SHP77 treated with DMSO at 0.1 percent for 48 hours (cell line): ENCODE results near the gene NRXN2.

Source experiments
- DNase-seq: peaks from one replicate; lab custom pipeline; 2025; lab: John Stamatoyannopoulos, UW

The NRXN2 gene

DNA sequence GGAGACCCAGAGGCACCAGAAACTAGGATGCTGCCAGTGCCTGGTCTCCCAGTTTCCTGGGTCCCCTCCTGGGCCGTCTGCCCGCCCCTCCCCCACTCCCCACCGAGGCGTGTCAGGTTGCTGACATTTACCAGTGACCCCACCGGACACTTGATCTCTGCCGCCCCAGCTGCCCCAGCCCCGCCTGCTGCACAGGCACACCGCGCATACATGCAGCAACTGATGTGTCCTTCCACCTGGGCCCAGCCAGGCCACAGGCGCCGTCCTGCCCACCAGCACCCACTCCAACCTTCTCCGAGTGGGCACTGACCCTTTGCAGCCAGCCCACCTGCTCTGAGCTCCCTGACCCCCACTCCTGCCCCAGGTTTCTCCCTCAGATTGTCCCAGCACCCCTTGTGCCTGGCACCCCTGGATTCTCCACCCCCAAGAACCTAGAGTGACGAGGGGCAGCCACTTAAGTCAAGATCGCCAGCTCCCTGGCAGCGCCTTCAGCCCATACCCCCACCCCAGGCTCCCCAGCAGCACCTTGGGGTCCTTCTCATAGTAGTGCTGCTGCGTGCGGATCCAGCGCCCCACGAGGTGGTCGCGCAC lies 36.2 kb upstream of the NRXN2 start:
- DNase-seq, result no peak

- DNase-seq, result no peak
These were observed 35.5 kb upstream of the NRXN2 start for GRCh38 chr11:64758330-64759079.

DNA sequence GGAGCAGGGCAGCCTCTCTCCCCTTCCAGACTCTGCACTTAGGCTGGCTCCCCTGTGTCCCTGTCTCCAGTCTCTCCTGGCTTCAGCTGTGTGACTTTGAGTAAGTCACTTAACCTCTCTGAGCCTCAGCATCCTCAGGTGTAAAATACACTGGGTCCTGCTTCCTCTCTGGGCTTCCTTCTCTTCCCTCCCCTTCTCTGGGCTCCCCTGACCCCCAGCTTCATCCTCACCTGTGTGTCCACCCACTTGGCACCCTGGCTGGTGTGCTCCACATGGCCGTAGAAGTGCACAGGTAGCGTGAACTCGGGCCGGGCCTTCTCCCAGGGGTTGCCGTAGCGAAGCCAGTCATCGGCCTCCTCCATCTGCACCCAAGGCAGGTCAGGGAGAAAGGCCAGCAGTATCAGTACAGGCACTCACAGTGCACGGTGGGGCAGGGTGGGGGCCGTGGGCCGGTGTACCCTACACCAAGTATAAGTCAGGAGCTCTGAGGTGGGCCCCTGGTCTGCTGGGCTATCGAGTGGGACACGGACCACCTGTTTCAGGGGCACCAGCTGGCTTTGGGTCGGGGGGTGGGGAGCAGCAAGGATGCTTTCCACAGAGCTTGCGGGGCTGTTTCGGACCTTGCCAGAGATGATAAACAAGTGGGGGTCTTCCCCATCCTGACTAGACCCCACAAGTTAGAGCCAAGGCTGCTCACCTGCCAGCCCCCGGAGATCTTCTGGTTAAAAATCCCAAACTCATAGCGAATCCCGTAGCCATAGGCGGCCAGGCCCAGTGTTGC lies 34.7 kb upstream of the NRXN2 start:
- no peak for DNase-seq

DNA sequence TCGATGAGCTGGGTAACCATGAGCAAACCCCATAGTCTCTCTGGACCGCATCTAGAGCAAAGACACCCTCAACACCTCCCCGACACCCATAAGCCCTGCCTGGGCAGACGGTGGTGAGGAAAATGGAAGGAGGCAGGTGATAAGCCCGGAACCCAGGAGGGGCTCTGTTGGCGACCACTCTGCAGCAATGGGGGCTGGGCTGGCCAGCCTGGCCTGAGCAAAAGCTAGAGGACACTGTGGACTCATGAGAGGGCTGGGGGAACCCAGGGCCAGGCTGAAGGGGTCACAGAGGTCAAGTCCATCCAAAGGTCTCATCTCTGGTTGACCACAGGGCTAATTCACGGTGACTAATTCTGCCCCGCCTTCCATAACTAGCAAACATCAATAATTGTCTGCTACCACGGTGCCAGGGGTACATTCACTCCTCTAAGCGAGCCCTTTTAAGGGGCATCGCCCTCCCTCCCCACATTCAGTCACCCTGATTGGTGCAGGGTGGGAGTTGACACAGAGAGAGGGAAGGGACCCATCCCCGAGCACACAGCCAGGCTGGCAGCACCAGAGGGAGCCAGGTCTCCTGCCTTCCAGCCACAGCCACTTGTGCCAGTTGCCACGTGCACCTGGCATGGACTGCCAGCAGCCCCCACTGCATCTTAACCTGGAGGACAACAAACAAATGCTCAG lies 32.8 kb upstream of the NRXN2 start:
- no peak for DNase-seq

- DNase-seq, result no peak
These were observed 32.1 kb upstream of the NRXN2 start for GRCh38 chr11:64754919-64755662.

- DNase-seq, result no peak
These were observed 31.3 kb upstream of the NRXN2 start for GRCh38 chr11:64754124-64754918.

DNA sequence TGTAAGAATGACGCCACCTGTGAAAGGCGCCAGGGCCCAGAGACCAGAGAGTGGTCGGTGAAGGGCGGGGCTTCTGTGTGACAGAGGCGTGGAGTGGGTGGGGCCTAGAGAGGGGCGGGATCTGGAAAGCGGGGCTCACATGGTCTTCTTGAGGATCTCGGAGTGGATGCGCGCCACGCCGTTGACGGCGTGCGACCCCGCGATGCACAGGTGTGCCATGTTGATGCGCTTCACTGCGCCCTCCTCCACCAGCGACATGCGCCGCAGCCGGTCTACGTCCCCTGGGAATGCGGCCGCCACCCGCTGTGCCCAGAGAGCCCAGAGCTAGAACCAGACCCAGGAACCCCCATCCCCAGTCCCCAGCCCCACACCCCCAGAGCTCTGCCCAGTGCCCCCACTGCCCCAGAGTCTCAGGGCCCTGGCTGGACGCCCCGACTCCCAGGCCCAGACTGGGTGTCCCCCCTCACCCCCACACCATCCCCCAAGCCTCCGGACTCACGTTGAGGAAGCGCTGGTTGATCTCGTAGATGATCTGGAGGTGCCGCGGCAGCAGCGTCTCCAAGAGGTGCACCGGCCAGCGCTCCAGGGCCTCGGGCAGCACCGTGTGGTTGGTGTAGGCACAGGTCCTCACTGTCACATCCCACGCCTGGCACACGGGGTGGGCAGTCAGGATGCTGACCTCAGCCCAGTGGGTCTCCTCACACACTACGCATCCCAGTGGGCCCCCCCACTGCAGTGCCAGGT lies 30.6 kb upstream of the NRXN2 start:
- no peak for DNase-seq

- DNase-seq, result no peak
These were observed 30.0 kb upstream of the NRXN2 start for GRCh38 chr11:64753019-64753379.

GRCh38 chr11:64752175-64752970 lies 29.4 kb upstream of the NRXN2 start:
- peak; percentile 76 for DNase-seq

DNA sequence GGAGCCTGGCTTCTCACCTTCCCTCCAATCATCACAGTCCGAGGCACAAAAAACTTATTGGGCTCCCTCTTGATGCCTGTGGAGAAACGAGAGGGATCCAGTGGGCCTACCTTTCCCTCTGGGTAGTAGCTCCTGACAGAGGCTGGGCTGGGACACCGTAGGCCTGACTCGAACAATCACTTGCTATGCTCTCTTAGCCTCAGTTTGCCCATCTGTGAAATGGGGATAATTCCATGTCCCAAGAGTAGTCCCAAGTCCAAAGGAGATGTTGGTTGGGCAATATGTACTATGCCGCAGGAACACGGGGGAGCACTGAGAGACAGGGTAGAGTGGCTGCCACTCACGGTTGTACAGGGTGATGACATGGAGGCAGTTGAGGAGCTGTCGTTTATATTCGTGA lies 28.6 kb upstream of the NRXN2 start:
- DNase-seq, result no peak

GRCh38 chr11:64751136-64751535 lies 28.1 kb upstream of the NRXN2 start:
- no peak for DNase-seq

DNA sequence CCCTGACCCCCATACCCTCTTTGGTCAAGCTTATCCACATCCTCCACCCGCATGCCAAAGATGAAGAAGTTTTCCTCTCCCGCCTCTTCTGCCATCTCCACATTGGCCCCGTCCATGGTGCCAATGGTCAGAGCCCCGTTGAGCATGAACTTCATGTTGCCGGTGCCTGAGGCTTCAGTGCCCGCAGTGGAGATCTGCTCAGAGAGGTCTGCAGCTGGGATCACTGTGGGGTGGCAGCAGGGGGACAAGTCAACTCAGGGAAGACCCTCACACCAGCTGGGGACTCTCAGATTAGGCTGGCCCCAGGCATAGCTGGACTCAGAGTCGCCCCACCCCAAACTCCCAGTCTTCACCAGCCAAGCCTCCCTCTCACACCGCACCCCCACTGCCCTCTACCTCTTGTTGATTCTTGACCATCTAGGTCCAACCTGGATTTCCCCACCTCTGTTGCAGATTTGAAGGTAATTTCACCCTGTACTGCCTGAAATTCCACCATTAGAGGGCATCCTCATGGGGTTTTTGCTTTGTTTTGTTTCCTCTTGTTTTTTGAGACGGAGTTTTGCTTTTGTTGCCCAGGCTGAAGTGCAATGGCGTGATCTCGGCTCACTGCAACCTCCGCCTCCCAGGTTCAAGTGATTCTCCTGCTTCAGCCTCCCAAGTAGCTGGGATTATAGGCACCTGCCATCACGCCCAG lies 27.5 kb upstream of the NRXN2 start:
- DNase-seq, result no peak

DNA sequence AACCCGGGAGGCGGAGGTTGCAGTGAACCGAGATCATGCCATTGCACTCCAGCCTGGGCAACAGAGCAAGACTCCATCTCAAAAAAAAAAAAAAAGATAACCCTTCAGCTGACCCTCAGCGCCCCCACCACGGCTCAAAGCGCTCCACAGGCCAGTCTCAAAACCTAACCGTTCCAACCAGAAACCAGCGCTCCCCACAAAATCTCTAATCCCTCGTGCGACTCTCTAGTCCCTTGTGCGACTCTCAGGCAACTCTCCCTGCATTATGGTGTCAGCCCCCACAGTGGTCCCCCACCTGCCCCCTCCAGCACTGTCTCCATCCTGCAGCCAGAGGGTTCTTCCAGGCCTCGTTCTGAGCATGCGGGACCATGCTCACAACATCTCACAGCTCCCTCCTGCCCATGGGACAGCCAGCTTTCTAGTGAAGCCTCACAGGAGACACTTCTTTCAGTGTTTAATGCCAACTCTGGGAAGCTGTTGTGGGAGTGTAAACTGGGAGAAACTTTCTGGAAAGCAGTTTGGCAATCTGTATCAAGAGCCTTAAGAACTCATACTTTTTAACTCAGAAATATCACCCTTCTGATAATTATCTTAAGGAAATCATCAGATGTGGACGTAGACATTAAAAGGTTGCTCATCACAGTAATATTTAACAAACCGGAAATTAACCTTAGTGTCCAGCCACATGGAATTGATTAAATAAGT lies 25.1 kb upstream of the NRXN2 start:
- DNase-seq, result no peak

GRCh38 chr11:64746486-64746885 lies 23.5 kb upstream of the NRXN2 start:
- no peak for DNase-seq

- DNase-seq, result no peak
These were observed 22.7 kb upstream of the NRXN2 start for GRCh38 chr11:64745521-64746328.

GRCh38 chr11:64745189-64745520 lies 22.2 kb upstream of the NRXN2 start:
- DNase-seq, result no peak

DNA sequence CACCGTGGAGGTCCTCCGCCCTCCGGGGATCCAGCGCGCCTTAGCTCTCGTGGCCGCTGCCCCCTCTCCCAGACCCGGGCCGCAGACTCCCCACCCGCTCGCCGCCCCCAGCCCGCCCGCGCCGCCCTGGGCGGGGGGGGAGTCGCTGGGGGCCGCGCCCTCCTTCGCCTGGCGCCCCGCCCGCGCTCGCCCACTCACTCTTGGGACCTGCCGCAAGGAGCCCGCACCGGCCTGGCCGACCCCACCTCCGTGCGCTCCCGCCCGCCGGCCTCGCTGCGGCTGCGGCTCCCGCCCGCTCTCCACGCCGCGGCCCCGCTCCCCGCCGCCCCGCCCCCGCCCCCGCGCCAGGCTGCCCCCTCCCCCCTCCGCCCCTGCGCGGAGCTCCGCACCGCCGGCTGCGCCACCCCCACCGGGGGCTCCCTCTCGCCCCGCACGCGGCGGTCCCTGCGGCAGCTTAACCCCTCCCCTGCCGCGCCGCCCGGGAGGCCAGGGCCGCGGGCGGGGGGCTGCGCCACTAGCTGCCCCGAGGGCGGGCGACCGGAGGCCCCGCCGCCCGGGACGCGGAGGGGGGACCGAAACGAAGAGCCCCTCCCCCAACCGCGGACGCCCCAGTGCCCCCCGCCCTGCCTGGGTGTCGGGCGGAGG lies 21.7 kb upstream of the NRXN2 start:
- no peak for DNase-seq
